D721Med (cell line): ENCODE data around the gene POLRMT.

Experiments used
- DNase-seq: peaks from one replicate; pipeline ENCODE4 v3.0.0; 2011; ENCODE audit warnings: low spot score; ENCODE audit not compliant: insufficient read length
- FAIRE-seq: peaks from 2 replicates; lab custom pipeline; 2011; peaks lifted over from hg19 to GRCh38; lab: Jason Lieb, UNC
- CTCF ChIP-seq: IDR thresholded peaks from 2 replicates; pipeline ENCODE4 v1.5.1; 2012; ENCODE audit warnings: mild to moderate bottlenecking, control low read depth; ENCODE audit not compliant: insufficient read depth; ENCODE audit errors: missing control alignments

POLRMT gene

GRCh38 chr19:642767-643727 lies 9.7 kb upstream of the POLRMT start:
- DNase-seq (no peak), FAIRE-seq (no peak)
- no peak for TF ChIP-seq CTCF

DNA sequence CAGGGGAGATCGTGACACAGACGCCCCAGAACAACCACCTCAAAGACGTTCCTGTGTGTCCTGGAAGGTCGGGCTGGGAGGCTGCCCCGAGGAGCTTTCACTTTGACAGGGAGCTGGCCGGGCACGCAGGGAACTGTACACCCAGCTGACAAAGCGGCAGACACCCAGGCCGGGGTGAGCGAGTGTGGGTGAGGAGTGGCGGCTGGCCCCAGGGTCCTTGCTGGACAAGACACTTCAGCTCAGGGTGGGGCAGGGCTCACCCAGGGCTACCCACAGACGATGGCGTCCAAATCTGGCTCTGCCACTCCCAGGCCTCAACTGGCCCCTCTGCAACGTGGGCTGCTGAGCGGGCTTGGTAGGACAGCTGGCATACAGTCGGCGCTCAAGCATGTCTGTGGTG lies 8.4 kb upstream of the POLRMT start:
- FAIRE-seq (no peak), DNase-seq (no peak)
- no peak for TF ChIP-seq CTCF

GRCh38 chr19:640606-641189 lies 7.4 kb upstream of the POLRMT start:
- DNase-seq (no peak), FAIRE-seq (no peak)

GRCh38 chr19:640161-640558 lies 6.8 kb upstream of the POLRMT start:
- DNase-seq, result no peak
- no peak for TF ChIP-seq CTCF
- no peak for FAIRE-seq

More at GRCh38 chr19:640606-641189, 7.4 kb upstream of the POLRMT start:
- no peak for TF ChIP-seq CTCF

DNA sequence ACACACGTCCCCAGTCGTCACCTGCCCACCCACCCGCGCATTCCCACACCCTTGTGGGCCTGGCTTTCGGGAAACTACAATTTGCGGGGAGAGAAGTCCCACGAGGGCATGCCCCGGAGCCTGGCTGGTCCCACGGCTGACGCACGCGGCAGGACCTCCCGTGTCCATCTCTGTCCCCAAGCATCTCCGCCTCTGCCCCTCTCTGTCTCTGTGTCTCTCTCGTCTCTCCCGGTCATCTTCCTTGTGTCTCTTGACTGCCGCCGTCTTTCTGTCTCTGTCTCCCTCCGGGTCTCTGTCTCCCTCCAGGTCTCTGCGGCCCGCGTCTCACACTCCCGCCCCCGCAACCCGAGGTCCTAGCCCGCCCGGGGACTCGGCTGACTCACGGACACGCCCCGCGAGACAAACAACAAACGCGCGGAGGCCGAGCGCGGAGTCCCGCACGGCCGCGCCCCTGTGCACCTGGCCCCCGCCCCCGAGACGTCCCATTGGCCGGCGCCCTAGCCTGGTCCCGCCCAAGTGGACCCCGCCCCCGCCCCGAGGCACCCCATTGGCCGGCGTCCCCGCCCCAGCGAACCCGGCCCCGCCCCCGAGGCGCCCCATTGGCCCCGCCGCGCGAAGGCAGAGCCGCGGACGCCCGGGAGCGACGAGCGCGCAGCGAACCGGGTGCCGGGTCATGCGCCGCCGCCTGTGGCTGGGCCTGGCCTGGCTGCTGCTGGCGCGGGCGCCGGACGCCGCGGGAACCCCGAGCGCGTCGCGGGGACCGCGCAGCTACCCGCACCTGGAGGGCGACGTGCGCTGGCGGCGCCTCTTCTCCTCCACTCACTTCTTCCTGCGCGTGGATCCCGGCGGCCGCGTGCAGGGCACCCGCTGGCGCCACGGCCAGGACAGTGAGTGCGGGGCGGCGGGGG lies 6.2 kb upstream of the POLRMT start, which contains the start of gene FGF22:
Gene FGF22, plus strand, starts transcription at position 627 of the 908 bp plus-strand sequence. Its CDS starts 47 bp downstream, at position 674.
- peak; percentile 97 for DNase-seq
- FAIRE-seq, result no peak
- no peak for TF ChIP-seq CTCF

DNA sequence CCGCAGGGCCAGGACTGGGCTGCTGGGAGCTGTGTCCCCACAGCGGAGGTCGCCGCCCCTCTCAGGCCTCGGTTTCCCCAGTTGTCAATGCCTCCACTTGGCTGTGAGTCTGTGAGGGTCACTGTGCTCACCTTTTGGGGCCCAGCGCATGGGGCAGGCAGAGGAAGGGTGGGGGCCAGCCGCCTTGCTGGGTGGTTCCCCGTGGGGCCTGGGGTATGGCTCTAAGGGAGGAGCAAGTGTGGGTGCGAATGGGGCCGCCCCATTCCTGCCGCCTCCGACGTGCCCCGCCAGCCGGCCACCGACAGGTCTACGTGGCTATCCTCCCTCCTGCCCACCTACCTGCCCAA lies 5.5 kb upstream of the POLRMT start:
- FAIRE-seq (no peak), DNase-seq (no peak)
- no peak for TF ChIP-seq CTCF
